Lung (tissue), 12 donors: ENCODE results near the gene SLC6A9. TPM values are rescaled to one million over a fixed set of nuclear protein-coding genes. Genes with fewer than 3 reads are reported as not detected.

Experiments
- ATAC-seq: fragments of 200-7000 bp; cut with Tn5 transposase; one replicate; pipeline ENCODE4 v1.9.1; 2020; ENCODE audit warnings: moderate number of reproducible peaks; ENCODE audit not compliant: insufficient read depth, low FRiP score
- DNase-seq, 3 donors: peaks; one replicate each; pipeline ENCODE4 v3.0.0-alpha.2; 2013 to 2017
- H3K27ac ChIP-seq, 2 donors: one replicate each; pipeline ENCODE4 v1.5.1; 2013; ENCODE audit warnings: mild to moderate bottlenecking in 2 of 2, moderate library complexity in 2 of 2, control low read depth in 1 of 2, inconsistent platforms in 1 of 2, low read depth in 1 of 2, low read length in 1 of 2
- H3K27me3 ChIP-seq, 3 donors: one replicate each; pipeline ENCODE4 v1.5.1; 2013; ENCODE audit warnings: low read length in 2 of 3; ENCODE audit not compliant: control insufficient read depth in 3 of 3, insufficient read depth in 3 of 3
- H3K36me3 ChIP-seq, 4 donors: one replicate each; pipeline ENCODE4 v1.5.1; 2013; ENCODE audit warnings: low read length in 4 of 4, mild to moderate bottlenecking in 1 of 4, moderate library complexity in 1 of 4; ENCODE audit not compliant: control insufficient read depth in 4 of 4, insufficient read depth in 4 of 4
- H3K4me1 ChIP-seq, 5 donors: one replicate each; pipeline ENCODE4 v1.5.1; 2013; ENCODE audit warnings: low read length in 5 of 5, mild to moderate bottlenecking in 2 of 5, moderate library complexity in 1 of 5; ENCODE audit not compliant: control insufficient read depth in 5 of 5, insufficient read depth in 5 of 5
- H3K4me3 ChIP-seq: one replicate; pipeline ENCODE4 v1.5.1; 2013; ENCODE audit warnings: mild to moderate bottlenecking, control low read depth, moderate library complexity
- H3K9ac ChIP-seq, 2 donors: one replicate each; pipeline ENCODE4 v1.5.1; 2013; ENCODE audit warnings: low read length in 2 of 2, control low read depth in 1 of 2; ENCODE audit not compliant: insufficient read depth in 1 of 2
- H3K9me3 ChIP-seq, 4 donors: one replicate each; pipeline ENCODE4 v1.5.1; 2013; ENCODE audit warnings: low read length in 3 of 4, mild to moderate bottlenecking in 1 of 4, moderate library complexity in 1 of 4; ENCODE audit not compliant: control insufficient read depth in 4 of 4, insufficient read depth in 3 of 4
- CTCF ChIP-seq: IDR thresholded peaks from 2 replicates; pipeline ENCODE4 v1.5.1; 2012; ENCODE audit warnings: mild to moderate bottlenecking; ENCODE audit errors: control extremely low read depth, extremely low read depth
- WGBS, 2 donors: extraction: QIAGEN DNeasy Blood & Tissue Kit; methylation state at CpG; one replicate each; pipeline ENCODE4 v1.1.7; 2013; 5-methylcytosine and 5-hydroxymethylcytosine counted together
- polyA plus RNA-seq, 2 donors: library from polyadenylated mRNA; stranded (reverse); fragments of 200-250 nt; gene quantifications; one replicate each; pipeline ENCODE4 v1.2.1, GENCODE V29; 2013
- total RNA-seq, 2 donors: library from RNA; depleted of rRNA in 1 of 2; stranded (reverse); fragments of >200 nt in 1 of 2; gene quantifications; one replicate each; pipeline ENCODE4 v1.2.1, GENCODE V29; 2014 to 2021
- donor health status: control.
- donor health status: control.
- donor health status: Bipolar disorder and iron deficiency.
- donor health status: healthy.
- donor health status: DM: yes; HTN: yes; CAD: no.

SLC6A9 gene
- total and polyA plus RNA-seq, 4 donors: 8.7 to 29.9 (median 9.4) TPM

GRCh38 chr1:43951021-43951985 is 80.0 kb downstream of the SLC6A9 start:
- ATAC-seq (no peak), DNase-seq (no peak)
- H3K9ac ChIP-seq: no peak overlapping the region
- H3K4me3 ChIP-seq: no peak overlapping the region
- H3K9me3 ChIP-seq: no peaks in the 10 kb centered on the region
- no peaks in the 10 kb centered on the region for H3K27me3 ChIP-seq
- H3K36me3 ChIP-seq: peaks cover 0 to 18% (median under 1%) of the 10 kb centered on the region in 4 donors
- WGBS, 2 donors: 90% methylated on average over 4 of the region's 4 CpGs
- H3K4me1 ChIP-seq: peaks cover 0 to 20% (median 8%) of the 10 kb centered on the region in 5 donors
- TF ChIP-seq CTCF: no peak
- H3K27ac ChIP-seq: no peak overlapping the region

GRCh38 chr1:43949678-43950077 is 81.6 kb downstream of the SLC6A9 start:
- Histone ChIP-seq H3K4me1 (peaks cover 3 to 20% (median 13%) of the 10 kb centered on the region in 5 donors), H3K9ac (no peak overlapping the region), H3K27me3 (no peaks in the 10 kb centered on the region), H3K27ac (no peak overlapping the region), H3K4me3 (no peak overlapping the region), H3K36me3 (peaks cover 0 to 15% (median 0%) of the 10 kb centered on the region in 4 donors), H3K9me3 (no peaks in the 10 kb centered on the region)
- no peak for DNase-seq
- WGBS, 2 donors: 93 to 95% methylated on average over 13 of the region's 13 CpGs
- no peak for ATAC-seq
- no peak for TF ChIP-seq CTCF

GRCh38 chr1:43947874-43948437 is 83.3 kb downstream of the SLC6A9 start:
- H3K36me3 ChIP-seq: peaks cover 0 to 10% (median 0%) of the 10 kb centered on the region in 4 donors
- no peak overlapping the region for H3K27ac ChIP-seq
- DNase-seq (no peak), ATAC-seq (no peak)
- H3K9ac ChIP-seq: no peak overlapping the region
- 36 to 72% methylated on average over 3 of the region's 3 CpGs for WGBS, 2 donors
- no peaks in the 10 kb centered on the region for H3K9me3 ChIP-seq
- peak overlapping the region; percentile 71 for H3K4me3 ChIP-seq
- no peaks in the 10 kb centered on the region for H3K27me3 ChIP-seq
- TF ChIP-seq CTCF: no peak
- H3K4me1 ChIP-seq: peaks cover 3 to 20% (median 13%) of the 10 kb centered on the region in 5 donors
